SK-N-SH (cell line): ENCODE results near the gene PACSIN1. TPM values are rescaled to one million over a fixed set of nuclear protein-coding genes. Genes with fewer than 3 reads are reported as not detected.

Experiments used
- CTCF ChIA-PET: fragments of 300-600, 350-600 bp; formaldehyde crosslinking; extraction: SDS; loops from one replicate; lab custom pipeline; 2021; lab: Yijun Ruan, JAX
- POLR2A ChIA-PET: fragments of 350-600 bp; sonication (Branson Sonifier 250); formaldehyde crosslinking; extraction: SDS; loops from one replicate; lab custom pipeline; 2020; ENCODE audit warnings: antibody characterized with exemption, inconsistent platforms; lab: Yijun Ruan, JAX
- DNase-seq: peaks from one replicate; pipeline ENCODE4 v3.0.0; 2012
- H2AFZ ChIP-seq: fragments of 200-600 bp; sonication (generic); 2 replicates; pipeline ENCODE4 v1.8.1; 2016; ENCODE audit warnings: antibody characterized with exemption, mild to moderate bottlenecking, low read depth
- H3F3A ChIP-seq: fragments of 200-600 bp; sonication (generic); replicated peaks from 2 replicates; pipeline ENCODE3; 2016; ENCODE audit warnings: antibody characterized with exemption, mild to moderate bottlenecking; ENCODE audit not compliant: insufficient read depth
- H3K27ac ChIP-seq, 2 experiments: fragments of 200-500 bp in 1 of 2; fragments of 200-600 bp in 1 of 2; sonication (Bioruptor generic) in 1 of 2; sonication (generic), shearing (Covaris generic) in 1 of 2; 2 replicates each; pipeline versions ENCODE4 v1.5.1 to v1.6.1; 2014 to 2016; ENCODE audit warnings: low read depth in 2 of 2, inconsistent platforms in 1 of 2, low read length in 1 of 2, mild to moderate bottlenecking in 1 of 2, mixed read lengths in 1 of 2
- H3K27me3 ChIP-seq: fragments of 200-600 bp; sonication (generic), shearing (Covaris generic); 2 replicates; pipeline ENCODE4 v1.6.1; 2016; ENCODE audit warnings: mixed run types; ENCODE audit not compliant: insufficient read depth
- H3K36me3 ChIP-seq, 2 experiments: fragments of 200-500 bp in 1 of 2; fragments of 200-600 bp in 1 of 2; sonication (Bioruptor generic) in 1 of 2; sonication (generic) in 1 of 2; replicated peaks in 1 of 2; 2 replicates each; pipeline versions ENCODE3 to v1.5.1; 2014 to 2016; ENCODE audit warnings: low read length in 1 of 2, mild to moderate bottlenecking in 1 of 2; ENCODE audit not compliant: insufficient read depth in 2 of 2, control insufficient read depth in 1 of 2
- H3K4me1 ChIP-seq, 2 experiments: fragments of 200-500 bp in 1 of 2; fragments of 200-600 bp in 1 of 2; sonication (Bioruptor generic) in 1 of 2; sonication (generic), shearing (Covaris generic) in 1 of 2; 2 replicates each; pipeline versions ENCODE4 v1.5.1 to v1.6.1; 2014 to 2016; ENCODE audit warnings: low read depth in 1 of 2, low read length in 1 of 2, mixed run types in 1 of 2; ENCODE audit not compliant: insufficient read depth in 2 of 2, control insufficient read depth in 1 of 2
- H3K4me2 ChIP-seq: fragments of 200-600 bp; sonication (generic), shearing (Covaris generic); 2 replicates; pipeline ENCODE4 v1.6.1; 2017; ENCODE audit warnings: mixed run types
- H3K4me3 ChIP-seq, 2 experiments: fragments of 200-500 bp in 1 of 2; fragments of 200-600 bp in 1 of 2; sonication (Bioruptor generic) in 1 of 2; sonication (generic), shearing (Covaris generic) in 1 of 2; 2 replicates each; pipeline versions ENCODE4 v1.5.1 to v1.8.1; 2014 to 2016; ENCODE audit warnings: low read depth in 2 of 2, inconsistent platforms in 1 of 2, low read length in 1 of 2, mild to moderate bottlenecking in 1 of 2, mixed read lengths in 1 of 2, moderate library complexity in 1 of 2
- H3K79me2 ChIP-seq: fragments of 200-600 bp; sonication (generic); 2 replicates; pipeline ENCODE4 v1.8.1; 2017; ENCODE audit warnings: mild to moderate bottlenecking; ENCODE audit not compliant: insufficient read depth
- H3K9ac ChIP-seq: fragments of 200-600 bp; sonication (generic); 2 replicates; pipeline ENCODE4 v1.6.1; 2017; ENCODE audit warnings: mixed run types
- H3K9me2 ChIP-seq: fragments of 200-600 bp; sonication (generic); 2 replicates; pipeline ENCODE4 v1.6.1; 2017; ENCODE audit warnings: mixed run types
- H3K9me3 ChIP-seq: fragments of 200-600 bp; sonication (generic); 2 replicates; pipeline ENCODE4 v1.6.1; 2017; ENCODE audit warnings: mixed run types, mild to moderate bottlenecking, moderate library complexity
- H4K20me1 ChIP-seq: fragments of 200-600 bp; sonication (generic); 2 replicates; pipeline ENCODE4 v1.6.1; 2017; ENCODE audit warnings: mild to moderate bottlenecking, mixed run types; ENCODE audit not compliant: insufficient read depth
- EZH2phosphoT487 ChIP-seq: fragments of 200-600 bp; sonication (generic); IDR thresholded peaks from 2 replicates; pipeline ENCODE4 v1.6.1; 2017; ENCODE audit warnings: low read depth, mixed run types, mild to moderate bottlenecking, antibody characterized with exemption, moderate library complexity, borderline replicate concordance
- FOSL2 ChIP-seq: IDR thresholded peaks from 2 replicates; pipeline ENCODE4 v1.4.0; 2012; ENCODE audit warnings: low read depth, mild to moderate bottlenecking, moderate library complexity, borderline replicate concordance
- FOXM1 ChIP-seq: IDR thresholded peaks from 2 replicates; pipeline ENCODE4 v1.4.0; 2012; ENCODE audit warnings: low read depth, mild to moderate bottlenecking
- GATA2 ChIP-seq: sonication (generic); formaldehyde crosslinking; IDR thresholded peaks from 2 replicates; pipeline ENCODE4 v1.5.0; 2020; ENCODE audit warnings: mild to moderate bottlenecking, missing genetic modification reagents
- JUND ChIP-seq: IDR thresholded peaks from 2 replicates; pipeline ENCODE4 v1.4.0; 2012
- POLR2AphosphoS5 ChIP-seq: IDR thresholded peaks from 2 replicates; pipeline ENCODE4 v1.6.1; 2012; ENCODE audit warnings: low read depth, low read length
- RFX5 ChIP-seq: IDR thresholded peaks from 2 replicates; pipeline ENCODE4 v1.6.1; 2012; ENCODE audit warnings: mild to moderate bottlenecking, improper control_type of control experiment, low read length
- RXRA ChIP-seq: IDR thresholded peaks from 2 replicates; pipeline ENCODE4 v1.4.0; 2012; ENCODE audit warnings: low read depth, mild to moderate bottlenecking, borderline replicate concordance
- SMC3 ChIP-seq: IDR thresholded peaks from 2 replicates; pipeline ENCODE4 v1.6.1; 2012; ENCODE audit warnings: low read depth, low read length, improper control_type of control experiment
- TAF1 ChIP-seq: IDR thresholded peaks from 2 replicates; pipeline ENCODE4 v1.6.1; 2012; ENCODE audit warnings: low read depth, mild to moderate bottlenecking, low read length, moderate library complexity, borderline replicate concordance
- TCF12 ChIP-seq: IDR thresholded peaks from 2 replicates; pipeline ENCODE4 v1.4.0; 2012
- YY1 ChIP-seq: IDR thresholded peaks from 2 replicates; pipeline ENCODE4 v1.4.0; 2012; ENCODE audit warnings: low read depth, mild to moderate bottlenecking
- WGBS: methylation state at CpG from one replicate; pipeline ENCODE4 v1.1.6; 2017; ENCODE audit warnings: low lambda C conversion rate; 5-methylcytosine and 5-hydroxymethylcytosine counted together
- polyA plus RNA-seq, 3 experiments: library from polyadenylated mRNA; depleted of rRNA; stranded (reverse); fragments of >200 nt; gene quantifications; 2 replicates each; pipeline ENCODE4 v1.2.3, GENCODE V29; 2012
- TF ChIP-seq, protein P1 (sequence below): IDR thresholded peaks from 2 replicates; pipeline ENCODE4 v1.4.0; 2012; ENCODE audit warnings: low read depth, borderline replicate concordance
- TF ChIP-seq, protein P2 (sequence below): IDR thresholded peaks from 2 replicates; pipeline ENCODE4 v1.4.0; 2012; ENCODE audit warnings: low read depth, borderline replicate concordance
- TF ChIP-seq, protein P3 (sequence below): fragments of 200-600 bp; sonication (generic); IDR thresholded peaks from 2 replicates; pipeline ENCODE4 v1.6.1; 2017; ENCODE audit warnings: antibody characterized with exemption, mild to moderate bottlenecking, moderate library complexity

PACSIN1 gene
- polyA plus RNA-seq, 1 of the 3 experiments (the other 2 are of a cell fraction) = 0.05 TPM

DNA sequence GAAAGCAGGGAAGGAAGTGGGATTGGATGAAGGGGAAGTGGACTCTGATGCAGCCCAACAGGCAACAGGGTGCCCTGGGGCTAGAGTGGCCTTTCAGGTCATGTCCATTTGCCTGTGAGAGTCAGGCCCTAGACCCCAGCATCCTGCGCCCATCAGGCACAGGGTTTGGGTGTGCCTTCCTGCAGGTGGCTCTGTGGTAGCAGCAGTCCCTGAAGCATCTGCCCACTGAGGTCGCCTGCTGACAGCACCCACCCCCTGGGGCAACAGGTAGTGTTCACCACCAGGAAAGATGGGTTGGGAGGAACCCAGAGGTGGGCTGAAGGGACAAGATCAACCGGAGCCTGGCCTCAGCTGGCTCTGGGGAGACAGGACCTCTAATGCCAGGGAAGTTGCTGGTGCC lies 3.6 kb downstream of the PACSIN1 start:
- TF ChIP-seq SMC3 (no peak), POLR2AphosphoS5 (no peak), FOXM1 (no peak), RFX5 (no peak), GATA2 (CRISPR knock-in tag) (no peak), TAF1 (no peak), TCF12 (no peak), JUND (no peak), RXRA (no peak), FOSL2 (no peak), YY1 (no peak), EZH2phosphoT487 (no peak)
- TF ChIP-seq, protein P1, sequence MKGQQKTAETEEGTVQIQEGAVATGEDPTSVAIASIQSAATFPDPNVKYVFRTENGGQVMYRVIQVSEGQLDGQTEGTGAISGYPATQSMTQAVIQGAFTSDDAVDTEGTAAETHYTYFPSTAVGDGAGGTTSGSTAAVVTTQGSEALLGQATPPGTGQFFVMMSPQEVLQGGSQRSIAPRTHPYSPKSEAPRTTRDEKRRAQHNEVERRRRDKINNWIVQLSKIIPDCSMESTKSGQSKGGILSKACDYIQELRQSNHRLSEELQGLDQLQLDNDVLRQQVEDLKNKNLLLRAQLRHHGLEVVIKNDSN = no peak
- TF ChIP-seq, protein P2, sequence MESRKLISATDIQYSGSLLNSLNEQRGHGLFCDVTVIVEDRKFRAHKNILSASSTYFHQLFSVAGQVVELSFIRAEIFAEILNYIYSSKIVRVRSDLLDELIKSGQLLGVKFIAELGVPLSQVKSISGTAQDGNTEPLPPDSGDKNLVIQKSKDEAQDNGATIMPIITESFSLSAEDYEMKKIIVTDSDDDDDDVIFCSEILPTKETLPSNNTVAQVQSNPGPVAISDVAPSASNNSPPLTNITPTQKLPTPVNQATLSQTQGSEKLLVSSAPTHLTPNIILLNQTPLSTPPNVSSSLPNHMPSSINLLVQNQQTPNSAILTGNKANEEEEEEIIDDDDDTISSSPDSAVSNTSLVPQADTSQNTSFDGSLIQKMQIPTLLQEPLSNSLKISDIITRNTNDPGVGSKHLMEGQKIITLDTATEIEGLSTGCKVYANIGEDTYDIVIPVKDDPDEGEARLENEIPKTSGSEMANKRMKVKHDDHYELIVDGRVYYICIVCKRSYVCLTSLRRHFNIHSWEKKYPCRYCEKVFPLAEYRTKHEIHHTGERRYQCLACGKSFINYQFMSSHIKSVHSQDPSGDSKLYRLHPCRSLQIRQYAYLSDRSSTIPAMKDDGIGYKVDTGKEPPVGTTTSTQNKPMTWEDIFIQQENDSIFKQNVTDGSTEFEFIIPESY = no peak
- TF ChIP-seq, protein P3, sequence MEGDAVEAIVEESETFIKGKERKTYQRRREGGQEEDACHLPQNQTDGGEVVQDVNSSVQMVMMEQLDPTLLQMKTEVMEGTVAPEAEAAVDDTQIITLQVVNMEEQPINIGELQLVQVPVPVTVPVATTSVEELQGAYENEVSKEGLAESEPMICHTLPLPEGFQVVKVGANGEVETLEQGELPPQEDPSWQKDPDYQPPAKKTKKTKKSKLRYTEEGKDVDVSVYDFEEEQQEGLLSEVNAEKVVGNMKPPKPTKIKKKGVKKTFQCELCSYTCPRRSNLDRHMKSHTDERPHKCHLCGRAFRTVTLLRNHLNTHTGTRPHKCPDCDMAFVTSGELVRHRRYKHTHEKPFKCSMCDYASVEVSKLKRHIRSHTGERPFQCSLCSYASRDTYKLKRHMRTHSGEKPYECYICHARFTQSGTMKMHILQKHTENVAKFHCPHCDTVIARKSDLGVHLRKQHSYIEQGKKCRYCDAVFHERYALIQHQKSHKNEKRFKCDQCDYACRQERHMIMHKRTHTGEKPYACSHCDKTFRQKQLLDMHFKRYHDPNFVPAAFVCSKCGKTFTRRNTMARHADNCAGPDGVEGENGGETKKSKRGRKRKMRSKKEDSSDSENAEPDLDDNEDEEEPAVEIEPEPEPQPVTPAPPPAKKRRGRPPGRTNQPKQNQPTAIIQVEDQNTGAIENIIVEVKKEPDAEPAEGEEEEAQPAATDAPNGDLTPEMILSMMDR = no peak
- no peak overlapping the region for H3K4me2 ChIP-seq
- POLR2A ChIA-PET = no interaction called here
- no peak overlapping the region for H2AFZ ChIP-seq
- DNase-seq = no peak
- H3K9ac ChIP-seq = no peak overlapping the region
- H3K9me3 ChIP-seq = no peaks in the 10 kb centered on the region
- CTCF ChIA-PET = interaction anchor here (2.5 kb wide), 1 partner anchor 10 kb away, joined by 13 read pairs; no protein-coding TSS in a partner anchor
- no peaks in the 10 kb centered on the region for H3K9me2 ChIP-seq
- 69% methylated on average over 3 of the region's 3 CpGs for WGBS
- no peaks in the 10 kb centered on the region for H3F3A ChIP-seq
- H3K79me2 ChIP-seq = no peaks in the 10 kb centered on the region
- no peaks in the 10 kb centered on the region; the same call in 1 of the 2 replicates for H3K27me3 ChIP-seq
- peaks cover 0 to 5% of the 10 kb centered on the region in 2 experiments; a peak in 1 of 4 replicates for H3K4me1 ChIP-seq
- H4K20me1 ChIP-seq = no peaks in the 10 kb centered on the region
- no peak overlapping the region for H3K4me3 ChIP-seq
- no peak overlapping the region for H3K27ac ChIP-seq
- H3K36me3 ChIP-seq = no peaks in the 10 kb centered on the region
